SW480 (cell line): ENCODE measurements around the gene GRIN3A.
A peak's percentile ranks its signal among the peaks of the same experiment; 100 is the strongest.
"Not testable (repeated sequence)": the region's sequence is repeated elsewhere in the genome, so short reads cannot be mapped to it uniquely, and the experiment has no call there.

ENCODE experiments used
- DNase-seq: peaks from one replicate; pipeline ENCODE4 v3.0.0-alpha.2; 2016; ENCODE audit warnings: low spot score

Gene GRIN3A

DNA sequence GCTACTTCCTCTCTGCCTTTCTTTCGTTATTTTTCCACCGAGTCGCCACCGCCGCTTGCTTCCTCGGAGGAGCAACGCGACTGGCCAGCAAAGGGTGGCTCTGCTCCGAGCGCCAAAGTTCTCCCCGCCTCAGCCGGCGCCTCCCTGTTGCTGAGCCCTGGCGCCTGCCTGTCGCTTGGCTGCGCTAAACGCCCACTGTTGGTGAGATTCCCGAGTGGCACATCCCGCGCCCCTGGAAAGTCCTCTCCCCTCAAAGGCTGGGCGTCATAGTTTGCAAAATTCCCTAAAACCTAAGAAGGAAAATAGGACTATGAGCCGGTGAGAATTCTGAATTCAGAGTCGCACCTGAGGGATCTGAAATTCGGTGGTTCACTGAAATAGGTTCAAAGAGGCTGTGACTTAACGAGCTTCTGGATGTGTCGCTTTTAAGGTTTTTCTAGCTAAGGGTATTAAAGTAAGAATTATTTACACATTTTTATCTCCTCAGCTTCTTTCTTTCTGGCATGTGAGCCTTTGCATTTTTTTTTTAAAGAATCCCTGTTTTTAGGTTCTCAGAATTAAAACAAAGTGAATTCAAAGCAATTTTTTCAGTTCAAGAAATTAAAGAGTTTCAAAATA lies at the start of gene GRIN3A:
Gene GRIN3A, minus strand, starts transcription at position 82 of the 618 bp plus-strand sequence. CDS start 668 bp downstream, outside the sequence.
- no peak for DNase-seq

DNA sequence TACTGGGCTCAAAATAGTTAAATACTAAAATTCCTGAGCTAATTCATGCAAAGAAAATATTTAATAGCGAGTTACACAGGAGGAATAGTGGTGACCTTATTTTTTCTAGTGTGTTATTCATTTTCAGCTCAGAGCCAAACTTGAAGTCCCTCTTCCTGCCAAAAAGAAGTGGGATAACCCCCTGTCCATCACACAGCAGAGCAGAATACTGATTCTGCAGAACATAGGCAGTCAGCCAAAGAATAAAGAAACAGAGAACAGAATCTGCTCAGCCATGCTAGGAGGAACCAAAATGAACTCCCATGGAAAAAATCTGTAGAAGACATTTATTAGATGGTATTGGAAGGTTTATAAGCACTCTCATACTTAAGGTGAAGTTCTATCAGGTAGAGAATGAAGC lies 49.4 kb upstream of the GRIN3A start:
- no peak for DNase-seq

DNA sequence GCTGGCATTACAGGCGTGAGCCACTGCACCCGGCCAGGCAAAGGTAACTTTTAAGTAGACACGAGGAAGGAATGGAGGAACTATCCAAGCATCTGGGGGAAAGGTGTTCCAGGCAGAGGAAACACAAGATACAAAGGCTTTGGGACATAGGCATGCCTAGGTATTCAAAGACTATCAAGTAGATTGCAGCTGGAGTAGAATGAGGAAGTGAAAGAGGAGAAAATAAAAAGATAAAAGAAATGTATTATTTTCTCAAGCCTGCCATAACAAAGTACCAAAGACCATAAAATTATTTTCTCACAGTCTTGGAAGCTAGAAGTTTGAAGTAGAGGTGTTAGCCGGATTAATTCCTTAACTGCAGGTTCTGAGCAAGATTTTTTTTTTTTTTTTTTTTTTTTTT lies 39.9 kb upstream of the GRIN3A start:
- no peak for DNase-seq

- no peak for DNase-seq
Observed at GRCh38 chr9:101764472-101764871, 26.0 kb upstream of the GRIN3A start.

DNA sequence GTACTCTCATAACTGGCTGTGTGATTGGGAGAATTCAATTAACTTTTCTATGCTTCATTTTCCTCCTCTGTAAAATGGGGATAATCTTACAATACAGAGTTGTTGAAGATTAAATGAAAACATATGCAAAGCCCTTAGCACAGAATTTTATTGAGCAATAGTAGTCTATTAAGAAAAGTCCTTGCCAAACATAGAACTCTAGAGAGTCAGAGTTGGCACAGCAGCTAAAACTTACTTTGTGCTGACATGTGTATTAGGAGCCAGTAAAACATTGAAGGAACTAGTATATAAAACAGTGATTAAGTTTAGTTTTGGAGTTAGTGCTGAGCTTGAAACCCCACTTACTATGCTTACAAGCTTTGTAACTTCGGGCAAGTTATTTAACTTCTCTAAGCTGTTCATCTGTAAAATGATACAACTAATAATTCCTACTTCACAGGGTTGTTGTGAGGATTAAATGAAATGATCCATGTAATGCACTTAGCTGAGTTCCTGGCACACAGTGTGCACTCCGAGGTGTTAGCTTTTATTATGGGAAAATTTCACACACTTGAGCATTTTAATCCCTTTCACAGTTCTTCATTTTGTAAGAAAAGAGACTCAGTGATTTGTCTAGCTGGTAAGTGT lies 20.0 kb upstream of the GRIN3A start:
- no peak for DNase-seq

- no peak for DNase-seq
Observed at GRCh38 chr9:101753716-101754115, 15.3 kb upstream of the GRIN3A start.

GRCh38 chr9:101751895-101752294 lies 13.4 kb upstream of the GRIN3A start:
- DNase-seq: no peak

- DNase-seq: no peak
Observed at GRCh38 chr9:101739311-101739710, 864 bp upstream of the GRIN3A start.

DNA sequence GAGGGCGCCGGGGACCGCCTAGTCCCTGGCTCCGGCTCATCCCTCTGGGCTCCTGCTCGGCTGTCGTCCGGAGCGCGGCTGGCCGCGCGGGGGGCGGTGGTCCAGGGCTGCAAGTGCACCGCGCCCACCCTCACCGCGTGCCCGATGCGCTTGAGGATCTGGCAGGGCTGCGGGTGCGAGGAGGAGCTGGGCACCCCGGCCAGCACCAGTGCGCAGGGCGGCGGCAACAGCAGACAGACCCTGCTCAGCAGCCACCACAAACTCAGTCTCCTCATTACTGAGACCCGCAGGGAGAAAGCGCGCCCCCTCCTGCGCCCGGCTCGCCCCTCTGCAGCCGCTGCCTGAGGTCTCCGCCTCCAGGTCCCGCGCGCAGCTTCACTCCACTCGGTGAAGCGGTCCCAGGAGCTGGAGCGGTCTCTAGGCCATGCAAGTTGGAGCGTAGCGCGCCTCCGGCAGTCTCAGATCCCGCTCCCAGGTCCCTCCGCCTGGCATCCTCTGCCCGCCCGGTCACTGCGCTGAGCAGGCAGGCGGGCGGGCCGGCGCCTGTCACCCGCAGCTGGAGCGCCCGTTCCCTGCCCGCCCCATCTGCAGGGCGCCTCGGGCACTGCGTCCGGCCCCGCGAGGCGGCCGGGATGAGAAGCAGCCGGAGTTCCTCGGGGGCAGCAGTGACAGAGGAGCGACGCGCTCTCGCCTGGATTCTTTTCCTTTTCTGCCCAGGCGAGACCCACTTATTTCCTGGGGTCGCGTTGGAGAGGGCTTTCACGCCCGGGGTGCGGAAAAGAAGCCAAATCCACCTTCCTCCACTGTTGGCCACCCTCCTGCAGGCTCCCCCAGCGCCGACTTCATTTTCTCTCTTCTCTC lies 512 bp downstream of the GRIN3A start:
- DNase-seq: no peak

DNA sequence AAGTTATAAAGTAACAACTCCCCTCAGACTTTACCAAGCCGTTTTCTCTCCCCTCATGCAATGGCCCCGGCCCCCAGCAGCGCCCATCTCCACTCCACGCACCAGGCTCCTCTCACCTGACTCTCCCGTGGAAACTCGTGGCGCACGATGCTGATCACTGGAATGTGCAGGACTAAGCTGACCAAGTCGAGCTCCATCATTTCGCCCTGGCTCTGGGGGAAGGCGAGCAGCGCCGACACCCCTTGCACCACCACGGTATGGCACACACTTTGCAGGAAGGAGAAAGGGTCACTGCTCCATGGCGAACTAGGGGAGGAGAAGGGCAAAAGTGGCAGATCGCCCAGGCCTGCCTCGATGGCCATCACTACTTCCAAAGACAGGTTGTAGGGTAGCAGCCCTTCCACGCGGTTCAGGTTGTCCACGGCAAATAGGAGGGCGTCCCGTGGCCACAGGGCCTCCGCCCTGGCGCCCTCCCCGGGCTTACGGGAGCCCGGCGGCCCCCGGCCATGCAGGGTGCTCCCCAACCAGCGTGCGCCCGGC lies 1.2 kb downstream of the GRIN3A start:
- no peak for DNase-seq

- no peak for DNase-seq
Observed at GRCh38 chr9:101736717-101737116, 1.7 kb downstream of the GRIN3A start.

DNA sequence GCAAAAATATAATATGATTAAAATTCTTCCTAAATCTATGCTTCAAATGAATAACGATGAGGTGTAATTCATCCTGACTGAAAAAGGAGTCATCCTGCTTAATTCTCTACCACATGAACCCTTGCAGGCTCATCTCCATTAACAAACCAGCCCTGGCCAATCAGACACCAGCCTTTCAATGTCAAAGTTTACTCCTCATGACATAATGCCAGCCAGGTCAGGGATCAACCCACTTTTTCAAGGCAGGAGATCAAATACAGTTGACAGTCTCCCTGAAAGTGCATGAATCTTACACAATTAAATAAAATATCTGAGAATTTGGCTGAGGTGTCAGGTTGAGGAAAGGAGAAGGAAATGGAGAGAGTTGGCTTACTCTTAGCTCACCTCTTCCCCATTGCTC lies 7.0 kb downstream of the GRIN3A start:
- DNase-seq: no peak

DNA sequence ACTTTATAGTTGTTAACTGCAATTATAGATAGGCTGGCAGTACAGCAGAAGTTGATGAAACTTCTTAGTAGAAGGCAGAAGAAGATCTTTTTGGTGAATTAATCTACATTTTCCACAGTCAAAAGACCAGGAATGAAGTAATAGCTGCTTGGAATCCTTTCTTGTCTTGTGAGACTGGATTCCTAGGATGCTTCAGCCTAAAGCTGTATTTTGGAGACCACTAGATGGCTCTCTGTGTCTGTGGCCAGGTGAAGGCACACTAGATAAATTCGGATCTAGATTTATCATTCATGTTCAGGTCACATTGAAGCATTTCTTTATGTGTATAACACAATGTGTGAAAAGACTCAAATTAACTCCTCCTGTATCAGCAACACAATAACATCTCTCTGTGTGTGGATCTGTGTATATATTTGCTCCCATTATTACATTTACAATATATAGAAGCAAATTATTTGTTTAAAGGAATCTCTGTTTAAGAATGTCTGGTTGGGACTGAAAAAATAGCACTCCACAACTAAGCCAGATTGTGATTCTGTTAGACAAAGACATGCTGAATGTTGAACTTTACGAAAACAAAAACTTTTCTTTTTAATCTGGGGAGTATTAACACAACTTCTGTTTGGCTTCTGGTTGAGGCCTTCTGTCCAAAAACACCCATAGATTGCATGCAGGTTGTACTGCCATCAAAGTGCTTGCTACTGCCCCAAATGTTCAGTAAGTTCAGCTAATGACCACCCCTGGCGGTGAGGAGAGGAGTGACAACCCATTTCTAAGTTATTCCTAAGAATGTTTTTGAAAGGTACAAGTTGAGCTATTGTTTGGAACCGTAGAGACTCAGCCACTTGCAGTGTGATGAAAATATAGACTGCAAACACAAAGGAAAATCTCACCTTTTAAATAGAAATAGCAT lies 10.6 kb downstream of the GRIN3A start:
- DNase-seq: peak; percentile 34

DNA sequence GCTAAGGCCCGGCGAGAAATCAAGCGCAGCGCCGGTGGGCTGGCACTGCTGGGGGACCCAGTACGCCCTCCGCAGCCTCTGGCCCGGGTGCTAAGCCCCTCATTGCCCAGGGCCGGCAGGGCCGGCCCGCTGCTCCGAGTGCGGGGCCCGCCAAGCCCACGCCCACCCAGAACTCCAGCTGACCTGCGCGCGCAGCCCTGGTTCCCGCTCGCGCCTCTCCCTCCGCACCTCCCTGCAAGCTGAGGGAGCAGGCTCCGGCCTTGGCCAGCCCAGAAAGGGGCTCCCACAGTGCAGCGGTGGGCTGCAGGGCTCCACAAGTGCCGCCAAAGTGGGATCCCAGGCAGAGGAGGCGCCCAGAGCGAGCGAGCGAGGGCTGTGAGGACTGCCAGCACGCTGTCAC lies 14.2 kb downstream of the GRIN3A start:
- not testable (repeated sequence) for DNase-seq

GRCh38 chr9:101718192-101718591 lies 20.3 kb downstream of the GRIN3A start:
- no peak for DNase-seq

DNA sequence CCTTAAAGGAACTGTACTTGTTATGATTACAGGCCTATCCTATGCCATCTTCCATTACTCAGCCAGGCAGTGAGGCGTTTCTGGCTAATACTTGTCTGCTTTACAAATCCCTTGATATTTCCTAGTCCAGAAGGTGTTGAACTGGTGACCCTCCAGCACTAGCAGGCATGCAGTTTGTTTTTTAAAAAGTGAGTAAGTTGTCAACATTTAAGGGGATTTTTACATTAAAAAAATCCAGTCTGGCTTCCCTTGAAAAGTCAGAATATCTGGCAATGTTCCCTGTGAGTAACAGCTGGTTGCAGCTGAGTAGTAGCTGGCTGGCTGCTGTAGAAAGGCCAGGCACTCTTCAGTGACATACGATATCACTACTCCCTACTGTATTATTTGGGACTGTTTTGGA lies 21.8 kb downstream of the GRIN3A start:
- DNase-seq: no peak

- DNase-seq: no peak
Observed at GRCh38 chr9:101711330-101711941, 27.0 kb downstream of the GRIN3A start.

- no peak for DNase-seq
Observed at GRCh38 chr9:101708855-101709254, 29.6 kb downstream of the GRIN3A start.

- DNase-seq: no peak
Observed at GRCh38 chr9:101707721-101708120, 30.7 kb downstream of the GRIN3A start.

DNA sequence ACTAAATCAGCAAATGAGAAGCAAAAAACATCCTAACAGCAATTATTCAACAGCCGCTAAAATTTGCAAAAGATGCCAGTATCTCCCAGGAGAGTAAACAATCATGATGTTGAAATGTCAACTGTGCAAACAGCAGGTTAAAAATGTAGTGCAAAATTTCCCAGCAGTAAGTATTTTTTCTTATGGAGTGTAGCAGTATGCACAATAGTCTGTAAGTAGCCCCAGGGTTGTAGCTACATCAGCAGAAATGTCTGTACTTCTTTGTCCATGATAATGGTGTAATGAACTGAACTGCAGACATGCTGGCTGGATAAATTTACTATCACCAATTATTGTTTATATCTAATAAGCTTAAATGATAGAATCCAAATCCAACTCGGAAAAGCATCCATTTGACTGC lies 31.4 kb downstream of the GRIN3A start:
- DNase-seq: no peak

DNA sequence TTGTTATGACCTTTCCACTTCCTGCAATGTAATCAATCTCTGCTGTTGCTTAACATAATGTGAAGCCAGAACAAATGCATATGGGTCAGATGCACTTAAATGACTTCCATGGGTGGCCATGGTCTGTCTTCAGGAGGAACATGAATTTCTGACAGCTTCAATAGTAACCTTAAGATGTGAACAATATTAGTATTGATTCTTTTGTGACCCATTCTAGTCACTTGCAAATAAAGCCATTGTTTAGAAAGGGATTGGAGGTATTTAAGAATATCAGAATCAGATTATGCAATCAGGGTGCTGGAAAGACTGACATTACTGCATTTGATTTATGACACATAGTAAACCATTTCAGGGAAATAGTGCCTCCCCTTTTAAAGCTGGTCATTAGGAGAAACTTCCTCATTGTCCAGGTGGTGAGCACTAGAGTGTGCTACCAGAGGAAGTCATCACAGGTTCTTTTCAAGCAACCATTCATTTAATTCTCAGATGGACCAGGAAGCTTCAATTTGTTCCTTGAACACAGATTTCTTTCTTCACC lies 32.1 kb downstream of the GRIN3A start:
- no peak for DNase-seq
